Right cardiac atrium (tissue), 5 donors: ENCODE measurements around the gene TMCC2. TPM values are rescaled to one million over a fixed set of nuclear protein-coding genes. Genes with fewer than 3 reads are reported as not detected.
A peak's percentile ranks its signal among the peaks of the same experiment; 100 is the strongest.

Source experiments
- ATAC-seq, 2 donors: fragments of 200-7000 bp; cut with Tn5 transposase; one replicate each; pipeline versions ENCODE4 v1.8.0 to v1.9.1; 2020; ENCODE audit warnings: moderate library complexity in 2 of 2, mild to moderate bottlenecking in 1 of 2
- DNase-seq, 3 donors: peaks; one replicate each; pipeline ENCODE4 v3.0.0-alpha.2; 2020
- H3K27ac ChIP-seq: one replicate; pipeline ENCODE4 v1.5.1; 2013; ENCODE audit warnings: mild to moderate bottlenecking, low read length, control low read depth, moderate library complexity
- H3K27me3 ChIP-seq: one replicate; pipeline ENCODE4 v1.6.1; 2013; ENCODE audit not compliant: control insufficient read depth, insufficient read depth
- H3K4me1 ChIP-seq: one replicate; pipeline ENCODE4 v1.6.1; 2013; ENCODE audit warnings: low read length; ENCODE audit not compliant: control insufficient read depth, insufficient read depth
- H3K4me3 ChIP-seq: one replicate; pipeline ENCODE4 v1.5.1; 2013; ENCODE audit warnings: low read length, control low read depth
- H3K9me3 ChIP-seq: one replicate; pipeline ENCODE4 v1.6.1; 2013; ENCODE audit warnings: low read length; ENCODE audit not compliant: control insufficient read depth
- WGBS: extraction: QIAGEN DNeasy Blood & Tissue Kit; methylation state at CpG from one replicate; pipeline ENCODE4 v1.1.7; 2013; 5-methylcytosine and 5-hydroxymethylcytosine counted together
- intact Hi-C, 4 donors: fragments of 100-400 bp; cut with DNase I; formaldehyde crosslinking; loops; one replicate each; pipeline versions ENCODE4 v1.11.0 to v1.14.0; 2022 to 2023
- polyA plus RNA-seq: library from polyadenylated mRNA; stranded (reverse); fragments of 200-250 nt; gene quantifications from one replicate; pipeline ENCODE4 v1.2.3, GENCODE V29; 2013
- total RNA-seq, 4 donors: library from RNA; stranded (reverse); fragmentation: NEBNext Ultra II Directional; extraction: Animal tissue kit (Norgen Biotek cat#: 25700); gene quantifications; one replicate each; pipeline ENCODE4 v1.2.1, GENCODE V29; 2021
- donor health status: healthy with polysubstance abuse.
- donor health status: DM: no; HTN: yes; CAD: no.
- donor health status: DM: no; HTN: no; CAD: no.
- donor health status: DM: no; HTN: yes; CAD: no; lungs with severe emphysema.
- donor health status: DM: yes; HTN: yes; CAD: no.

TMCC2 gene
- total and polyA plus RNA-seq, 5 donors, result 6.5 to 15.9 (median 14.9) TPM

DNA sequence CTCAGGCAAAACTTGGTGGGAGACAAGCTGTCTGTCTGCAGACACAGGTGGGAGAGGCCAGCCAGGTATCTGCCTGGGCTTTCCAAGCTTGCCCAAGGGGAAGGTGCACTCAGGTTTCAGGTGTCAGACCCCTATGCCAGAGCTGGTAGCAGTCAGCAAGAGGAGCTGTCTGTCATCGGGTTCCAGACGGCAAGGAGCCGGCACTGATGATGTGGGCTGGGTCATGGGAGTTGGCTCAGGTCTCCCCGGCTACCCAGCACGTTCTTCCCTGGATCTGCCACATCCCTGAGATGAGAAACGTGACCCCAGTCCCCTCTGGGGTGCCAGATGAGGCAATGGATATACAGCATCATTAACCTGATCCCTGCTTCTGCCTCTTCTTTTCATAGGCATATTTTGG lies 23.0 kb downstream of the TMCC2 start:
- no peaks in the 10 kb centered on the region for H3K9me3 ChIP-seq
- no peak overlapping the region for H3K27ac ChIP-seq
- DNase-seq, result no peak
- intact Hi-C loops, result loop anchor here in 3 of 4 donors (10.0 kb wide), 4 partner anchors 66 to 266 kb away; no protein-coding TSS in a partner anchor
- H3K27me3 ChIP-seq, result no peaks in the 10 kb centered on the region
- WGBS, result 59% methylated on average over 6 of the region's 6 CpGs
- ATAC-seq, result no peak
- no peak overlapping the region for H3K4me3 ChIP-seq
- peaks cover 21% of the 10 kb centered on the region for H3K4me1 ChIP-seq

DNA sequence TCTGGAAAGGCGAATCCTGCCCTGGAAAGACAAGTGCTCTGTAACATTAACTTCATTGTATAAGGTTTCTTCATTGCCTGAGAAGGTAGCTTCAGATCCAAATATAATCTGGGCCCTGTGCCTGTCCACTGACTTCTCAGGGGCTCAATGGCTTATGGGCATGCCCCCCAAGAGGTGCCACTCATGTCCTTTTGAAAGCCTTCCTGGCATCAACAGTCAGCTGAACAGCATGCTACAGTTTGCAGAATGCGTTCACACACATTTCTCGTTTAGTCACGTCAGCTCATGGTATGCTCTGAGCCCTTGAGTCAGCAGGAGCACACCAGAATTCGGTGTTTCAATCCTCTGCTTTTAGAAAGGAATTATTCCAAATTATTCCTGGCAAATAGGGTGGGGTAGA lies 23.8 kb downstream of the TMCC2 start:
- ATAC-seq (no peak), DNase-seq (no peak)
- WGBS, result 76% methylated on average over 5 of the region's 5 CpGs
- intact Hi-C loops, result loop anchor here in 3 of 4 donors (10.0 kb wide), 4 partner anchors 67 to 267 kb away; no protein-coding TSS in a partner anchor
- Histone ChIP-seq H3K27me3 (no peaks in the 10 kb centered on the region), H3K4me3 (no peak overlapping the region), H3K9me3 (no peaks in the 10 kb centered on the region), H3K27ac (no peak overlapping the region), H3K4me1 (peaks cover 21% of the 10 kb centered on the region)

DNA sequence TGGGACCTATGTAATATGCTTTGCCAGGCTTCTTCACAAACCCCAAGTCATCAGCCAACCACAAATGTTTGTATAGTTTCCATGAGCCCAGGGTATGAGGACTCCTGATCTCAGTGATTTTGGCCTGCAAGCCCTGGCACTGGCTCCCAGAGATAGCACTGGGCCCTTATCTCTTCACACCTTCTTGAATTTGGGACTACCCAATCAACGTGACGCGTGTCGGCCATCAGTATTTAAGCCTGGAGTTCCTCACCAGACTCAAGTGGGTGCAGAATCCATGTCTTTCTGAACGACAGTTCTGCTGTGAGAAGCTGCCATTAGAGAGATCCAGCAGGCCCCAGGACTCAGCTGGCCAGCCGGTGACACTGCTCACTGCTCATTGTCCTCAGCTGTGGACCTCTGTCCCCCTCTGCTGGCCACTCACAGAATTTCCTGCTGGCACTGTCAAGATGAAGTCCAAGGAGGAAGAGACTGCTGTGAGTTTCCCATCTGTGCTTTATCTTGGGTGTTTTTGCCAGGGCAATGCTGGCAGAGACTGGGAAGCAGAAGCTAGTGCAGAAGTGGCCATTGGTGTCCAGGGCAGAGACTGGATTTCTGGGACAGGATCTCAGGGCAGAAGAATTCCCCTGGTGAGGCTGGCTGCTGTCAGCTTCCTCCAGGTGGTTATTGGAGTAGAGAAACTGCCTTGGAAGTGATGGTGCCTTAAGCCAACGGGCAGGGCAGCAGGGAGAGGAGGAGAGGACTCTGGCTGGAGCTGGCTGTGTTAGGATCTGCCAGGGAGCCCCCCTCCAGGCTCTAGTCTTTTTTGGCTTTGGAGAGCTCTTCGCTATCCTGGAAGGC lies 28.4 kb downstream of the TMCC2 start:
- Histone ChIP-seq H3K9me3 (no peaks in the 10 kb centered on the region), H3K4me3 (no peak overlapping the region), H3K4me1 (peaks cover 10% of the 10 kb centered on the region), H3K27me3 (no peaks in the 10 kb centered on the region), H3K27ac (peak overlapping the region; percentile 48)
- DNase-seq (peak; percentile 89 to 96 (median 94)), ATAC-seq (peak; percentile 88 to 91)
- intact Hi-C loops, result loop anchor here (5.0 to 10.0 kb wide), 6 partner anchors 71 to 274 kb away; partner anchors contain the start of gene RBBP5 (in 2 of the 4)
- 23% methylated on average over 8 of the region's 8 CpGs for WGBS

DNA sequence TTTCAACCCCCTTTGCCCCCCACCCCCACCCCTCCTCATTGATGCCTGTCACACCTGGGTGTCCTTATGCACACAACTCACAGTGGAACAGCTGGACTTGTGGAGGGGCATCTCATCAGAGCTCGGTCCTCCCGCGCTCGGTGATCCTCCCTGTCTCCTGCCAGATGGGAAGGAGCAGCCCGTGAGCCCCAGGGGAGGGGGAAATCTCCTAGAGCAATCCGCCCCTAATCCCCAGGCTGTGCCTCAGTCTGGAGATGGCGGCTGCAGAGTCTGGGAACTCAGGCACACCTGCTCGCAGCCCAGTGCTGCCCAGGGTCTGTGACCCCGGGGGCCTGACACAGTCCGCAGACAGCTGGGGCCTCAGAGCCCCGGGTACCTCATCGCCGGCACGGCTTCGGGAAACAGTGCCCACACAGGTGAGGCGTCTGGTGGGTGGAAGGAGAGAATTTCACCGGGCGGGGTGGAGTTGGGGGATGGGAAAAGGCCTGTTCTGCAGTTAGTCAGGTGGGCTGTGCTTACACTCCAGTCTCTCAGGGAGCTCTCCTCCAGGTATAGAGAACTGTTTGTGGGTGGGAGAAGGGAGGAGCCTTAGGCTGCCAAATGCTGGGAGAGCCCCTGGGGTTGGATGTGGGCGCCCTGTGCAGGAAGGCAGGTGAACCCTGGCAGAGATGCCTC lies 29.3 kb downstream of the TMCC2 start:
- DNase-seq (no peak), ATAC-seq (no peak)
- Histone ChIP-seq H3K4me3 (no peak overlapping the region), H3K4me1 (peaks cover 13% of the 10 kb centered on the region), H3K9me3 (no peaks in the 10 kb centered on the region), H3K27ac (no peak overlapping the region), H3K27me3 (no peaks in the 10 kb centered on the region)
- 91% methylated on average over 19 of the region's 19 CpGs for WGBS
- intact Hi-C loops, result loop anchor here (5.0 to 10.0 kb wide), 6 partner anchors 72 to 275 kb away; partner anchors contain the start of gene RBBP5 (in 2 of the 4)

DNA sequence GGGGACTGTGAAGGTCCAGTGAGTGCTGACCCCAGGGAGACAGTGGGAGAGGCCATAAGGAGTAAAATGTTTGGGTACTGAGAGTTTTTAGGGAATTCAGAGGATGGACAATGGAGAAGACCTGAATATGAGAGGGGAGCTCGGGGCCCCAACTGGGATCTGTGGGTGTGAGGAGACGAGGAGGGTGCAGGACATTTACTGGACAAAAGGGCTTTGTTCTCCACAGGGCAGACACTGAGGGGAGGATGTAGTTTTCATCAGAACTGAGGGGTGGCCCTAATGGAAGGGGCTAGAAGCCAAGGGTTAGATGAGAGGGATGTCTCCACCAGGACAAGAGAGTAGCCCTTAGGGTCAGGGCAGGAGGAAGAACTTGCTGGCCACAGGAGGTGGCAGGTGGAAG lies 30.0 kb downstream of the TMCC2 start:
- no peak for ATAC-seq
- DNase-seq, result no peak
- 70% methylated on average over 2 of the region's 2 CpGs for WGBS

DNA sequence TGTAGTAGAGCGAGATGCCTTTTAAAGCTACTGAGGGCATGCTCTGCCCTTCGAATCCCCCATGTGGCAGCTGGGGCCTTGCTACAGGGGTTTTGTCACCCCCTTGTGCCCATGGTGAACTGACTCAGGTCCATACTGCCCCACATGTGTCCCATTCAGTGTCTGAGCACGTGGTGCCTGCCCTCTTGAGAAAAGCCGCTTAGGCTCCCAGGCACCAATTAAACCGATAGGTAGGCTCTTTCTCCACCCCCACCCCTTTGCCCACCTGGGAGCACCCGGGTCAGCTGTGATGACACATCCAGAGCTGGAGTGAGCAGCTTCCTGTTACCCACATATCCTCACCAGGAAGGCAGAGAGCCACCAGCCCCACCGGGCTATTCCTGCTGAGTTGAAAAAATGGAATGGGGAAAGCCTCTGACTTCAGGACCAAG lies 30.5 kb downstream of the TMCC2 start:
- intact Hi-C loops, result loop anchor here (5.0 to 10.0 kb wide), 6 partner anchors 73 to 276 kb away; partner anchors contain the start of gene RBBP5 (in 2 of the 4)
- H3K27me3 ChIP-seq, result no peaks in the 10 kb centered on the region
- no peak overlapping the region for H3K27ac ChIP-seq
- H3K4me3 ChIP-seq, result no peak overlapping the region
- H3K9me3 ChIP-seq, result no peaks in the 10 kb centered on the region
- peaks cover 13% of the 10 kb centered on the region for H3K4me1 ChIP-seq
- ATAC-seq (no peak), DNase-seq (no peak)
- WGBS, result 78% methylated on average over 7 of the region's 7 CpGs

More for the DNA sequence above, 30.0 kb downstream of the TMCC2 start:
- H3K27me3 ChIP-seq, result no peaks in the 10 kb centered on the region
- no peak overlapping the region for H3K4me3 ChIP-seq
- peaks cover 13% of the 10 kb centered on the region for H3K4me1 ChIP-seq
- intact Hi-C loops, result loop anchor here (5.0 to 10.0 kb wide), 6 partner anchors 73 to 275 kb away; partner anchors contain the start of gene RBBP5 (in 2 of the 4)
- no peak overlapping the region for H3K27ac ChIP-seq
- H3K9me3 ChIP-seq, result no peaks in the 10 kb centered on the region

DNA sequence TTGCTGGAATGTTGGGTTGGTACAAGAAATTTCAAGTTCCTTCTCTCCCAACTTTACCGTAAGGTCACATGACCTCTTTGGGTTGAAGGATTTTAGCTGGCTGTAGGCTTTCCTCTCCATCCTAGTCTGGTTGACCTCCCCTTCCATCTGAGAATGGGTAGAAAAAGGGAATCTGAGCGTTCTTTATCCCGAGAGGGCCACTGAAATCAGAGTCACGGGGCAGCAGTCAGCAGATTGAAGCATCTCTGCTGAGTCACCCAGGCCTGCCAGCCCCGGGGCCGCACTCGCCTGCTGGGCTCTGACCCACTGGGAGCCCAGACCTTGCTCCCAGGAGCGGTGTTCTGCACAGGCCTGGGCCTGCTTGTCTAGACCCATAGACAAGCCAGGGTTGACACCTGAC lies 31.0 kb downstream of the TMCC2 start:
- H3K27me3 ChIP-seq, result no peaks in the 10 kb centered on the region
- H3K4me1 ChIP-seq, result peaks cover 15% of the 10 kb centered on the region
- WGBS, result 80% methylated on average over 8 of the region's 8 CpGs
- intact Hi-C loops, result loop anchor here (5.0 to 10.0 kb wide), 6 partner anchors 74 to 276 kb away; partner anchors contain the start of gene RBBP5 (in 2 of the 4)
- H3K4me3 ChIP-seq, result no peak overlapping the region
- DNase-seq (no peak), ATAC-seq (no peak)
- H3K9me3 ChIP-seq, result no peaks in the 10 kb centered on the region
- H3K27ac ChIP-seq, result no peak overlapping the region

DNA sequence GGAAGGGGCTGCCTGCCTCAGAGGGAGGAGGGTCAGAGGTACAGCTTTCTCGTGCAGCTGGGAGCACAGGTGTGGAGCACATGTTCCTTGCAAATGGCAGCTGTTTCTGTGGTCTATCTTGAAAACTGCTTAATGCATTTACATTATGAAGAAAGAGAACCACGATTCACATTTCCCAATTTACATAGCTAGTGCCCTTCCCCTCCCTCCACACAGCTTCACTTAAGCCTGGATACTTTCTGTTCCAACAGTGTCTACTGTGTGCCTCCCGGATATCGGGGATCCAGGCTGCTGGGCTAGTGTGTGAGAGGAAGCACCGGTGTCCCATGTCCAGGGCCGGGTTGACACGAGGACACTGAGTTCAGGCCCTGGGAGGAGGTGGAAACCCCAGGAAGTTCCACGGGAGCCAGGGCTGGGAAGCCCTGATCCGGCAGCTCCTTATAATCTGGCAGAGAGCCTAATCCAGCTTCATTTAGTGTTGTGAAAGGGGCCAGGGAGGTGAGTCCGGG lies 31.6 kb downstream of the TMCC2 start:
- Histone ChIP-seq H3K27ac (no peak overlapping the region), H3K27me3 (no peaks in the 10 kb centered on the region), H3K4me3 (no peak overlapping the region), H3K4me1 (peaks cover 15% of the 10 kb centered on the region), H3K9me3 (no peaks in the 10 kb centered on the region)
- peak; percentile 8 to 39 for ATAC-seq
- intact Hi-C loops, result loop anchor here (5.0 to 10.0 kb wide), 6 partner anchors 75 to 277 kb away; partner anchors contain the start of gene RBBP5 (in 2 of the 4)
- WGBS, result 23% methylated on average over 10 of the region's 10 CpGs
- peak in 1 of 3 donors; percentile 69 for DNase-seq

DNA sequence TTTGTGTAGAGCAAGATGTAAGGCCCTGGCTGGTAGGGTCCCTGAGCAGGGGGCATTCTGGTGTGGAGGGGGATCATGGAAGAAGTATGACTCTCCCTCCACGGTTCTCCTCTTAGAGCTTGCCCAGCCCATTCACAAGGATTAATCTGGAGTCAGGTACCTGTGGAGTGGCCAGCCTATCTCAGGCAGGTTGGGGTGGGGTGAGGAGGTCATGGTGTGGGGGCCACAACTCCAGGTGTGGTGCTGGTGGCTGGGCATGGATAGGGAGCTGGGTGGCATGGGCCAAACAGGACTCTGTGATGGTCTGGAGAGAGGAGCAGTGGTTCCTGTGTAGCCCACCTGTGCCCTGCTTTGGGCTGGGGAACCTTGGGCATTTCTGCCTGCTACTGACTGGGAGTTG lies 32.3 kb downstream of the TMCC2 start:
- ATAC-seq, result no peak
- Histone ChIP-seq H3K27ac (no peak overlapping the region), H3K9me3 (no peaks in the 10 kb centered on the region), H3K4me3 (no peak overlapping the region), H3K4me1 (peaks cover 15% of the 10 kb centered on the region), H3K27me3 (no peaks in the 10 kb centered on the region)
- no peak for DNase-seq
- intact Hi-C loops, result loop anchor here (5.0 to 10.0 kb wide), 6 partner anchors 75 to 278 kb away; partner anchors contain the start of gene RBBP5 (in 2 of the 4)
- WGBS, result 61% methylated on average over 1 of the region's 1 CpG

DNA sequence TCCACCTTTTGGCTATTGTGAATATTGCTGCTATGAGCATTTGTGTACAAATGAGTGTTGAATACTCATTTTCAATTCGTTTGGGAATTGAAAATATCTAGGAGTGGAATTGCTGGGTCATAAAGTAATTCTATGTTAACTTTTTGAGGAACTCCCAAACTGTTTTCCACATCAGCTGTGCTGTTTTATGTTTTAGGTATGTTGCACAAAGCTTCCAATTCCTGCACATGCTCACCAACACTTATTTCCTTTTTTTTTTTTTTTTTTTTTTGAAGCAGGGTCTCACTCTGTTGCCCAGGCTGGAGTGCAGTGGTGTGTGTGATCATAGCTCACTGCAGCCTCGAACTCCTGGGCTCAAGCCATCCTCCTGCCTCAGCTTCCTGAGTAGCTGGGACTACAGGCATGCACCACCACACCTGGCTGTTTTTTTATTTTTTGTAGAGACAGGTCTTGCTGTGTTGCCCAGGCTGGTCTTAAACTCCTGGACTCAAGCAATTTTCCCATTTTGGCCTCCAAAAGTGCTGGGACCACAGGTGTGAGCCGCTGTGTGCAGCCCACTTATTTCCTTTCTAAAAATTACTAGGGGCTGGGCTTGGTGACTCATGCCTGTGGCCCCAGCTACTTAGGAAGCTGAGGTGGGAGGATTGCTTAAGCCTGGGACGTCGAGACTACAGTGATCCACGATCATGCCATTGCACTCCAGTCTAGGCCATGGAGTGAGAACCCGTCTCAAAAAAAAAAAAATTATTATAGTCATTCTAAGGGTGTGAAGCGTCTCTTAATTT lies 33.4 kb downstream of the TMCC2 start:
- no peaks in the 10 kb centered on the region for H3K9me3 ChIP-seq
- intact Hi-C loops, result no loop called here
- WGBS, result 57% methylated on average over 8 of the region's 8 CpGs
- ATAC-seq (no peak), DNase-seq (no peak)
- H3K4me3 ChIP-seq, result no peak overlapping the region
- no peaks in the 10 kb centered on the region for H3K27me3 ChIP-seq
- H3K4me1 ChIP-seq, result peaks cover 15% of the 10 kb centered on the region
- H3K27ac ChIP-seq, result no peak overlapping the region
